GM15510 (cell line): ENCODE measurements around the gene STAG2.

Source experiments
- POLR2A ChIP-seq: IDR thresholded peaks from 3 replicates; pipeline ENCODE4 v1.6.1; 2011; ENCODE audit warnings: borderline replicate concordance; ENCODE audit not compliant: insufficient read length; ENCODE audit errors: extremely low read depth

The STAG2 gene

DNA sequence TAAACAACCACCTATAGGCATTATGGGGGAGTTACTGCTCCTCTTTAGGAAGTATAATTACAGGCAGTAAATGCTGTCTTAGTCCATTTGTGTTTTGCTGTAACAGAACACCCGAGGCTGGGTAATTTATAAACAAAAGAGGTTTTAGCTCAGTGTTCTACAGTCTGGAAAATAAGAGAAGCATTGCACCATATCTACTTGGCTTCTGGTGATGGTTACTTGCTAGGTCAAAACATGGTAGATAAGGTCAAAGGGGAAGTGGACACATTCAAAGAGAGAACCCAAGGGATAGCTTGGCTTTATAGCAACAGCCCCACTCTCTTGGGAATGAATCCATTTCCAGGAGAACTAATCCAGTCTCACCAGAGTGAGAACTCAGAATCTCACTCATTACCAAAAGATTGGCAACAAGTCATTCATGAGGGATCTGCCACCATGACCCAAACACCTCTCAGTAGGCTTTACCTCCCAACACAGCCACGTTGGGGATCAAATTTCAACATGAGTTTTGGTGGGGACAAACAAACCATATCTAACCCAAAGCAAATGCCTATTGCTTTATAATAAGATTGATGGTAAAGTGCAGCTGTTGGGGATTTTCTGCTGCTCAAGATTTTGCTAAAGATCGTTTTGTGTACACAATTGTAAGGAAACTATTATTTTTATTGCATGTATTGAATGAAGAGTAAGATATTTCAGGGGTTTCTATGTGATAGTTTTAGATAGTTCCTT lies 32.6 kb downstream of the STAG2 start:
- TF ChIP-seq POLR2A, result no peak

DNA sequence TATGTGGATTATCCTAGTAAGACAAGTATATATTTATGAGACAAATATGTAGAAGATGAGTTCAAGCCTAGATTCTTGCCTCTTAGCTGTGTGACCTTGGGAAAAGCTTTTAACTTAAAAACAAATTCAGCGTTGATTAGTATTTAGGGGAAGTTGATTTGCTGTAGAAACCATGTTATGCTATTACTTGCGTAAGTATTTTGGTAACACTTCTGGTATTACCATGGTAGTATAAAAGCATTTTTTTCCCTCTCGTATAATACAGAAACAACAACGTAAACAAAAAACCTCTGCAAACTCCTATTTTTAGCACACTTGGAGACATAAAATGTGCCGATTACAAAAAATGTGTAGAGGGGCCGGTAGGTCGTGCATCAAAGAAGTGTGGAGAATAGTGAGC lies 33.2 kb downstream of the STAG2 start:
- no peak for TF ChIP-seq POLR2A

DNA sequence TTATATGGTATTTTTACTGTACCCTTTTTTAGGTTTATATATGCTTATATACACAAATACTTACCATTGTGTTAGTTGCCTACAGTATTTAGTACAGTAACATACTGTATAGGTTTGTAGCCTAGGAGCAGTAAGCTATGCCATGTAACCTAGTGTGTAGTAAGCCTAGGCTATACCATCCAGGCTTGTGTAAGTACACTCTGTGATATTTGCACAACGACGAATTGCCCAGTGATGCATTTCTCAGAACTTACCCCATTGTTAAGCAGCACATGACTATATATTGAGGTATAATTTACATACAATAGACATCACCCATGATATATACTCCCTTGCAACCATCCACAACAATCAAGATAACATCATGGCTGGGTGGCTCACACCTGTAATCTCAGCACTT lies 40.1 kb downstream of the STAG2 start:
- TF ChIP-seq POLR2A, result no peak

DNA sequence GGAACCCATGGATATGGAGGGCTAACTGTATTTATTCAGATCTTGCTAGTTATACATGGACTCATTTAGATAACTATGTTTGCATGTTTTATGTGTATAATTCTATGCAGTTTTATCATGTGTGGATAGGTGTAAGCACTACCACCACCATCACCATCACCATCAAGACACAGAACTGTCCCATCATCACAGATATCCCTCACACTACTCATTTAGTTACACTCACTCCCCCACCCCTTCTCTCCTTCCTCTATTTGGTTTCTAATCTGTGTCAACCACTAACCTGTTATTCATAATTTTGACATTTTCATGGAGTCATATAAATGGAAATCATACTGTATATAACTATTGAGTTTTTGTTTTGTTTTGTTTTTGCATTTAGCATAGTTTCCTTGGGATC lies 43.7 kb downstream of the STAG2 start:
- TF ChIP-seq POLR2A, result no peak

DNA sequence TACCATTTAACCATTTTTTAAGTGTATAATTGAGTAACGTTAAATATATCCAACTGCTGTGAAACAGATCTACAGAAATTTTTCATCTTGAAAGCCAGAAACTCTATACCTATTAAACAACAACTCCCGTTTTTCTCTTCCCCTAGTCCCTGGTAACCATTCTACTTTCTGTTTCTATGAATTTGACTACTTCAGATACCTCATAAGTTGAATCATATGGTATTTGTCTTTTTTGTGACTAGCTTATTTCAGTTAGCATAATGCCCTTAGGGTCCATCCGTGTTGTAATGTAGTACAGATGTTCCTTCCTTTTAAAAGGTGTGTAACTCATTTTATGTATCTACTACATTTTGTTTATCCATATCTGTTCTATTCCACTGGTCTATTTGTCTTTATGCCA lies 48.7 kb downstream of the STAG2 start:
- no peak for TF ChIP-seq POLR2A

DNA sequence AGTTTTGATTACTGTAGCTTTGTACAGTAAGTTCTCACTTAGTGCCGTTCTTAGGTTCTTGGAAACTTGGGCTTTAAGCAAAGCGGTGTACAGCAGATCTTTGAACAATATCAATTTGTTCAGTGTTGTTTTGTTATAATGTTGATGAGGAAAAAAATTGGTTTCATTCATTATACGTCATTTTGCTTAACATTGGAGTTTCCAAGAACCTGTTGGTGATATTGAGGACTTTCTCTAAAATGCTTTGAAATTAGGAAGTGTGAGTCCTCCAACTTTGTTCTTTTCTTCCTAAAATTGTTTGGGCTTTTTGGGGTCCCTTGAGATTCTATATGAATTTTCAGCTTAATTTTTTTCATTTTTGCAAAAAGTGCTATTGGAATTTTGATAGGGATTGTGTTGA lies 49.1 kb downstream of the STAG2 start:
- TF ChIP-seq POLR2A, result no peak

DNA sequence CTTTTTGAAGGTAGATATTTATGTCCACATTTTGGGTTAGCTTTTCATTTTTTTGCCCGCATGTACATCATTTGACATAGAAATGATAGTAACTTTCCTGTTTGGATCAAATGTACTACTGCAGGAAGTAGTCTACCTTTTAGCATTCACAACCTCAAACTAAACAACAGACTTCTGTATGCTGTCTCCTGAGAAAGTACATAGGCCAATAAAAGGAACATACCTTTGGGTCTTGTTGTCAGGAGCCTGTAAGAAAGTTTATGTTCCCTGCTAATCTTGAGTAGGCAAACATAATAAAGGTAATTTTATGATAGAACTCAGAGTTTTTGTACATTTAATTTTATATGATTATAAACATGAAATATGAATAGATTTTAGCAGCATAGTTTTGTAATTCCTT lies 54.2 kb downstream of the STAG2 start:
- no peak for TF ChIP-seq POLR2A

DNA sequence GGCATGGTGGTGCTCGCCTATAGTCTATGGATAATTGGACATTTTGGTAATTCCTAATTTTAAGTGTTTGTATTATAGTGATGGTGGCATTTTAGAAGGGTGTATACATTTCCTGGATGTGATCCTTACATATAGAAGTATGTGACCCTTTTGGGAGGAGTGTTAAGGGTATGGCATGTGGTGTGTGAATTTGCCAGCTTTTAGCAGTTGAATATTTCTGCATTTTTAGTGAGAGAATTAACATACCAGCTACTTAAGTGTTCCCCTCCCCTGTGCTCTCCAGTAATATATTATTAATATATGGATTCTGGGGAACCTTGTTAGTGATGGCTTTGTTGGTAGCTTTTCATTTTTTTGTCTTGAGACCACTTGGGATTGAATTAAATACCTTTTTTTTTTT lies 55.3 kb downstream of the STAG2 start:
- TF ChIP-seq POLR2A, result no peak

DNA sequence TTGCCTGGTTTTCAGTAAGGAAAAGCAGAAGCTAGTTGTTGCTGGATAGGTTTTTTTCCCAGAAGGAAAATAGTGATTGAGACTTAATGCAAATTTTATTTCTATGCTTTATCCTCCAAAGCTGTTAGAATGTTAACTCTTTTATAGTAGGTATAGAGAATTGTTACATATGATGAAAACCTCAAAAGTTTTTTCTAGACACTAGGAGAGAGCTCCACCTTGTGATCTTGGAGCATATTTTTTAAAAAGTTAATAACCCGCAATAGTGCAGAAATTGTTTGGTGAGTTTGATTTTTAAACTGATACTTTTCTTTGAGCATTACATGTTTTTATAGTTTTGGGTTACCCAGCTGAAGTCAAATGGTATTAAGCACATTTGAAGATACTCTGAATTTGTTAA lies 56.5 kb downstream of the STAG2 start:
- no peak for TF ChIP-seq POLR2A

DNA sequence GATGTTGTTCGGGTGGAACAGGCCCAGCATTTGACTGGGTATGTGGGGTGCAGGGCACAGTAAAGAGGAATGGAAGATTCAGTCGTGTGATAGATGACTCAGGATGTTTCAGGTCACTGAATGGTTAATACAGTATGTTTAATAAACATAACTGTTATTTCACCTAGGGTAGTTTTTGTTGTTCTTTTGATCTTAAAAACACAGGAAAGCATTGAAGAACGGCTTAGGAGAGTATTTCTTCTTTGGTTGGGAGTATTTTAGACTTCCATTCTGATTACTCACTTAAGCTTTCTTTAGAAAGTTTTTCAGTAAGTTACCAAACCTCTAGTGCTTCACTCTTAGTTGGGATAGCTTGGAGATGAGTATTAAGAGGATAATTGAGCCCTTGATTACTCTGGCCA lies 62.3 kb downstream of the STAG2 start:
- no peak for TF ChIP-seq POLR2A

DNA sequence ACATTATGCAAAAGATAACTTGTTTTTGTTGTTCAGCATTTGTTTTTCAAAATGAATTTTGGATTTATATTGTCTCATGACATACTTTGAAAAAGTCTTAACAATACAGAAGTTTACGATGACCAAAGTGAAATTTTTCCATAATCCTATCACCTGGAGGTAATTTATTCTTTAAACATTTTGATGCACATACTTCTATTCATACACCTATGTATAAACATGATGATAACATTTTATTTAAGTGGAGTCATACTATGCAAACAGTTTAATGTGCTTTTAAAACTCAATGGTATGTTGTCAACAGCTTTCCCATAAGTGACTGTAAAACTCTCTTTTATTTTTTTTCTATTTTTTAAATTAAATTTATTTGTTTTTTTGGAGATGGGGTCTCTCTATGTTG lies 65.0 kb downstream of the STAG2 start:
- TF ChIP-seq POLR2A, result no peak

DNA sequence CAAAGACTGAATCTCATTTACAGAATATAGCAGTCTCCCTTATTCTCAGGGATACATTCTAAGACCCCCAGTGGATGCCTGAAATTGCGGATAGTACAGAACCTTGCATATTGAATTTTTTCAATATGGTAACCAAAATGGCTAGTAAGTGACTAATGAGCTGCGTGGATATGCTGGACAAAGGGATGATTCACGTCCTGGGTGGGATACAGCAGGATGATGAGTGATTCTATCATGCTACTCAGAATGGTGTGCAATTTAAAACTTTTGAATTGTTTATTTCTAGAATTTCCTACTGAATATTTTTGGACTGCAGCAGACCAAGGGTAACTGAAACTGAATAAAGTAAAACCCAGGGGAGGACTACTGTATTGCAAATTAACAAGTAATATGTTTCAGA lies 66.7 kb downstream of the STAG2 start:
- no peak for TF ChIP-seq POLR2A

DNA sequence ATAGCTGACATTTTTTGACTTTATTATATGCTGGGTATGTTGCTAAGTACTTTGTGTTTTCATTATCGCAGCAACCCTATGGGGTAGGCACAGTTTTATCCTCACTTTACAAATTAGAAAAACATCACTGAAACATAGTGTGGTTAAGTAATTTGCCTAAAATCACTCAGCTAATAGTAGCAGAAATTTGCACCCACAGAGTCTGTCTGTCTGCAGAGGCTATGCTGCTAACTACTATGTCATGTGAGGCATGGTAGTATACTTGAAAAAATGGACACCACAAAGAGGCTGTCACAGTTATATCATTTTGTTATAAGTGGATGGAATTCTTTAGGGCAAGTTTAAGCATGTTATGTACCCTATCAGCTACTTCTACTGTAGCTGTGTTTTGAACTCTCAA lies 69.0 kb downstream of the STAG2 start:
- no peak for TF ChIP-seq POLR2A

DNA sequence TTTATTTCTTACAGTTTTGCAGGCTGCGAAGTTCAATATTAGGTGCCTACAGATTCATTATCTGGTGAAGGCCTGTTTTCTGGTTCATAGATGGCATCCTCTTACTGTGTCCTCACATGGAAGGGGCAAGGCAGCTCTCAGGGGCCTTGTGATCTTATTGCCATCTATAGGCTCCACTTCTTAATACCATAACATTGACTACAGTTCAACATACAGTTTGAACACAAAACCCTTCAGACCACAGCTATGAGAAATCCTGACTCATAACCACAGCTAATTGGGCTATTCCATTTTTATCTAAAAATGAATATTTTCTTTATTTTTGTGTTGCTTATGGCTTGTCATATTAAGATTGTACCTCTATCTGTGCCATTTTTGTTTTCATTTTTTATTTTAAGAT lies 72.3 kb downstream of the STAG2 start:
- no peak for TF ChIP-seq POLR2A

DNA sequence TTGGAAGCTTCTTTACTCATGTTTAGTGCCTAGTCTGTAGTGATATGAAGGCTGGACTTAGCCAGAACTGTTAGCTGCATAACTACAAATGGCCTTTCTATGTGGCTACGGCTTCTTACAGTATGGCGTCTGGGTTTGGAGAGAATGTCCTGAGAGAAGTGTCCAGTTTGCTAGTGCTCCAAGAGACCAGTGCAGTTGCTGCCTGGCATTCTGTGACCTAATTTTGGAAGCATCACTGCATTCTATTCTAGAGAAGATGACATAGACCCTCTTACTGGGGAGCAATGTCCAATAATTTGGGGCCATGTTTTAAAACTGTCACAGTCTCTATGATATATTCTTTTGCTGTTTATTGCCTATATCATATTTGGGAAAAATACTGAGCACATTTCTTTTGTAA lies 74.2 kb downstream of the STAG2 start:
- TF ChIP-seq POLR2A, result no peak

DNA sequence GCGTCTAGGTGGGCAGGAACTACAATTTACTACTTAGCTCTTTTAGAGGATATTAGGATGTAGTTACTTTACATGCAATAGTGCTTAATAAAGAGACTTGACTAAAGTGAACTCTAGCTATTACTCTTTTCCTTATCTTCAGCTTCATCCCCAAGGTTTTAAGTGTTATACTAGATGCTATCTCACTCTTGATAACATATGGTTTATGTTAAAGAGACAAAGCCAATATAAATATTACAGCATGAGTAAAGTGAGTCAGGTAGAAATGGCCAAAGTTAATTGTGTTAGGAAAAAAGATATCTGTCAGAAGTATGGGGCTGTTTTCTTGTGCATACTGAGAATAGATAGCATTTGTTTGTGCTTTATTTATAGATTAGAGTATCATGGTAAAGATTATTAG lies 80.5 kb downstream of the STAG2 start:
- TF ChIP-seq POLR2A, result no peak

DNA sequence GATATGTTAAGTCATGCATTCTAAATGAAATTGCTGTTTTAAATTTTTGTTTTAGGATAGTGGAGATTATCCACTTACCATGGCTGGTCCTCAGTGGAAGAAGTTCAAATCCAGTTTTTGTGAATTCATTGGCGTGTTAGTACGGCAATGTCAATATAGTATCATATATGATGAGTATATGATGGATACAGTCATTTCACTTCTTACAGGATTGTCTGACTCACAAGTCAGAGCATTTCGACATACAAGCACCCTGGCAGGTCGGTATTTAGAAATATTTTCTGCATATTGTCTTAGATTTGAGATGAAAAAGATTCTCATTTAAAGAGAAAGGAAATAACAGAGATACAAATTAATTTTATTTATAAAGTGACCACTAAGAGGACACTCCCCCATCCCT lies 83.6 kb downstream of the STAG2 start:
- no peak for TF ChIP-seq POLR2A

DNA sequence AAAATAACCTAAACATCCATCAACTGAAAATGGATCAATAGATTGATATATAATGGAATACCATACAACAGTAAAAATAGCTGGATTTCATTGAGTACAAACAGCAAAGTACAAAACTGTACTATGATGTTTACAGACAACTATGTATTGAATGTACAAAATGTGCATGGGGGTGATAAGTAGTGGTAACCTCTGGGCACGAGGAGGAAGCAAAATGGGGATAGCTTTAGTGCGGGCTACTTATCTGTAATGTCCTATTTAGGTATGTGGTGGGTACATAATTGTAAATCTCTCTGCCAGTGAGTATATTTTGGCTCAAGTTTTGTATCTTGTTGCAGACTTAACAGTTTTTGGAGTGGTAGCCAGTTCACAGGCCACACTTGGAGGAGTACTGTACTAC lies 123.6 kb downstream of the STAG2 start:
- no peak for TF ChIP-seq POLR2A

DNA sequence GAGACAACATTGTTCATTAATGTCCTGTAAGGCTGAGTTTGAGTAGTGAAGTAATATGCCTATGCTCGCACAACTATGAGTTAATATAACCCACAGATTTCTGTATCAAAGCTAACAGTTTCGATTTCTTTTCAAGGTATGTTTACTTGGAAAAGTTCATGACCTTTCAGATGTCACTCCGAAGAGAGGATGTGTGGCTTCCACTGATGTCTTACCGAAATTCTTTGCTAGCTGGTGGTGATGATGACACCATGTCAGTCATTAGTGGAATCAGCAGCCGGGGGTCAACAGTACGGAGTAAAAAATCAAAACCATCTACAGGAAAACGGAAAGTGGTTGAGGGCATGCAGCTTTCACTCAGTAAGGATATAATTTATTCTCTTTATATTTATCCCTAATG lies 124.9 kb downstream of the STAG2 start:
- TF ChIP-seq POLR2A, result no peak
